GM19372 (cell line): ENCODE results near the gene ITPR1.
A peak's percentile ranks its signal among the peaks of the same experiment; 100 is the strongest.

Experiments used
- ATAC-seq: cut with Tn5 transposase; IDR thresholded peaks from one replicate; pipeline ENCODE4 v1.9.1; 2021; ENCODE audit warnings: mild to moderate bottlenecking, low read depth, moderate library complexity; ENCODE audit not compliant: unreplicated experiment

ITPR1 gene

DNA sequence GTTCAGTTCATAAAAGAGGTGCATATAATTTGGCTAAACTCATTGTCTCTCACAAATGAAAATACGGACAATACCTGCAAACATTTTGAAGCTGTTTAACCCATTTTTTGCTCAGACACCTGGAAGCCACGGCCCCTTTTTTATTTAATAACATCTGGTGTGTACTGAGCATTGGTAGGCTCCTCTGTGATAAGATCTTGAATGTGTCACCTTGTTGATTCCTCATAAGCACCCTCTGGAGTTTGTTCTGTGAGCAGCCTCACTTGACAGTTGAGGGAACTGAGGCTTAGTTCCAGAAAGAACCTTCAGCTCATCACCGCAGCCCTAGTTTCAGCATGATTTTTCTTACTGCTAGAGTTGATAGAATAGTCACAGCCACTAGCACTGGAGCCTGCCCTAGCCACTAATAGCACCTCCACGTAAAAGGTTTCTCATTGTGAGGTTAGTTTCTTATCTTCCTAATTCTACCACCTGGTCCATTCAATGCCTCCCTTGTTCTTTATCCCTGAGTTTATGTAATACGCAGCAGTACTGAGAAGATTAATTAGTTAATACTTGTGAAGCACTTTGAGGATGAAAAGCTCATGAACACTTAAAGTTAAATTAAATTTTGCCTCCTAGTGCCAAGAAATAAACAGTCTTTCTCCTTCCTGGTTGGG lies 71.9 kb downstream of the ITPR1 start:
- ATAC-seq: no peak

DNA sequence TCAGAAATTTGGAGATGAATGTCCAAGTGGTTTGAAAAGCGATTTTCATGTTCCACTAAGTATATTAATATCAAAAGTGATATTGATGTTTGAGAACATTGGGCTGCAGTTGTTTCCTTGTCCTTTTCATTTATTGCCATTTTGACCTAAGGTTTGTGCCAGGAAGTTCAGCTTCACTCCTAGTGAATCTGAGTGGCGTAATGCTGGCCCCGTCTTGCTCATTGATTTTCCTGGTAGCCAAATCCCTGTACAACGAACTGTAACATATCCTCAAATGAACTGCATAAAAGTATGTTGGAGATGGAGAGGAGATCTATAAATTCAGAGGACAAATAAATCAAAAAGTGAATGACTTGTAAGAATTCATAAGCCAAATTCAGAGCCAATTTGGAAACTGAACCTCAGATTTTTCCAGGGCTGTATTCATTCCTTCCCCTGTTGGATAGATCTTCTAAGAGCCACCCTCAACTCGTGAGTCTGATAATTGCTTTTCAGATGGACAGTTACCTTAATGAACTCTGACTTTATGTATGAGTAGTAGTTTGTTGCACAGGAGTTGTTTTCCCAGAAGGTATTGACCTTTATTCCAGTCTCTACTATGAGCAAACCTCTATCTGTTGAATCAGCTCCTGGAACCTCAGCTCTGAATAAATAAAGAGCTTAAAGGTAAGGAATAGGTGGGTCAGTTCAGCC lies 72.8 kb downstream of the ITPR1 start:
- no peak for ATAC-seq

DNA sequence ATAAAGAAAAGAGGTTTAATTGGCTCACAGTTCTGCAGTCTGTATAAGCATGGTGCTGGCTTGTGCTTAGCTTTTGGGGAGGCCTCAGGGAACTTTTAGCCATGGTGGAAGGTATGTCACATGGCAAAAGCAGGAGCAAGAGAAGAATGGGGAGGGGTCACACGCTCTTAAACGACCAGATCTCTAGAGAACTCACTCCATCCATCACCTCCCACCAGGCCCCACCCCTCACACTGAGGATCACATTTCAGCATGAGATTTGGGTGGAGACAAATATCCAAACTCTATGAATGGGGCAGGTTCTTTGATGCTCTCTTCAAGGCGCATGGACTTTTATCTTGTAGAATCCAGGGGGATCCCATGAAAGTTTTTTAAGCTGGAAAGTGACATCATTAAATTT lies 75.7 kb downstream of the ITPR1 start:
- ATAC-seq: no peak

- ATAC-seq: no peak
Measured at GRCh38 chr3:4570840-4571621, 77.9 kb downstream of the ITPR1 start.

DNA sequence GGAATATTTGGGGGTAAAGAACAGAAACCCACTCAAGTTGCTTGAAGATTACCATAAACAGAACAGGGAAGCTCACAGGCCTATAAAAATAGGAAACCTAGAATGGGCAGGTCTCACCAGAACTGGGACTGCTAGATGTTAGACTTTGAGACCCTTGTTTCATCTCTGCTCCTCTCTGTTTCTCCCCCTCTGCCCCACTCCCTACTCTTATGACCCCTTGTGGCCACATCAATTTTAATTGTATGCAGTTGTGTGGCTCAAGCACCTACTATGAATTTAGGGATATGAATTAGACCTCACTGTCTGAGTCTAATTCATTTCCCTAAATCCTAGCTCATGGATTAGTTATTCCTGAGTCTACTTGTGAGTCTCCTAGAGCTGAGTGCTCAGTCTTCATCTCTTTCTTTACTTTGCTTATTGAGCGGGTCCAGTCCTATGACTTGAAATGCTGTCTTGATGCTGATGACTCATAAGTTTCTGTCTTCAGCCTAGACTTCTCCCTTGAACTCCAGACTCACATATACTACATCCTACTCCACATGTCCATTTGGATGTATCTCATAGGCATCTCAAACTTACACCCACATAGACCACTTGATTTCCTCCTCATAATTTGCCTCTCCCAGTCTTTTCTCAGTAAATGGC lies 78.7 kb downstream of the ITPR1 start:
- ATAC-seq: no peak

GRCh38 chr3:4573153-4573552 lies 80.0 kb downstream of the ITPR1 start:
- no peak for ATAC-seq

DNA sequence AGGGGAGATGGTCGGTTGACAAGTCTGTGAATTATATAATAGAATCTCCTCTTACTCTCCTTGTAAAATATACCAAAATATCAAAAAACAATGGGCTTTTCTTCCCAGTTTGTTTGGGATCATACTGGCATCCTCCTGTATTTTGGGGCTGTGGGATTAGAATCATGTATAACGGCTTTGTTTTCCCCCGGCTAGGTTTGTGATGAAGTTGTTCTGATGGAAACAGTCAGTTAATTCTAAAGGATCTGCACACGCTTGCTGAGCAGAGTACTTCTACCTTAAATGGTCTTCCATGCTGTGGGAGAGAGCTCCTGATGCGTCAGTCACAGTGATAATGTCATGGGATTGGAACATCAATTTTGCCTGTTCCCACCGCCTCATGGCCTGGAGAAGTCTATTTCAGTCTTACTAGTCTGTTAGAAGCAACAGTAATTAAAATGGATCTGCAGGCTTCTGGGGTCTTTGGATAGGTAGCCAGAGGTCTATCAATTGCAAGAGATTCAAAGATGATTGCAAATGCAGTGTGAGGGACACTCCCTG lies 81.3 kb downstream of the ITPR1 start:
- ATAC-seq: no peak

- no peak for ATAC-seq
Measured at GRCh38 chr3:4575381-4575780, 82.2 kb downstream of the ITPR1 start.

DNA sequence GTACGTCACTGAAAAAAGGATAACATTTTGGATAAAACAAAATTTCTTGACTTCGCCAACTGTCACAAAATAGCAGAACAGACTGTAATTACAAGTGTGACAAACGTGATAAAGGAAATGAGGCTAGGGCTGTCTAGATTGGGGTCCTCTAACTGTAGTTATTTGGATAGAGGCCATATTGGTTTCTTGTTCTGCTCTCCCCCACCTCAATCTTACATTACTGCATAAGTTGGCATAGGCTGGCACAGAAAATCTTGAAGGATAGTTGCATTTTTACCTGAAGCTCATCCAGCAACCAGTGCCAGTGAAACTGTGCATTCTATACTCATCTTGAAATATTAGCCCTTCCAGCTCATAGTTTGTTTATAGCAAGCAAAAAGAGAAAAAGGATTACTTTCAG lies 84.6 kb downstream of the ITPR1 start:
- ATAC-seq: no peak

- ATAC-seq: no peak
Measured at GRCh38 chr3:4580346-4581123, 87.4 kb downstream of the ITPR1 start.

- no peak for ATAC-seq
Measured at GRCh38 chr3:4581124-4581424, 87.9 kb downstream of the ITPR1 start.

DNA sequence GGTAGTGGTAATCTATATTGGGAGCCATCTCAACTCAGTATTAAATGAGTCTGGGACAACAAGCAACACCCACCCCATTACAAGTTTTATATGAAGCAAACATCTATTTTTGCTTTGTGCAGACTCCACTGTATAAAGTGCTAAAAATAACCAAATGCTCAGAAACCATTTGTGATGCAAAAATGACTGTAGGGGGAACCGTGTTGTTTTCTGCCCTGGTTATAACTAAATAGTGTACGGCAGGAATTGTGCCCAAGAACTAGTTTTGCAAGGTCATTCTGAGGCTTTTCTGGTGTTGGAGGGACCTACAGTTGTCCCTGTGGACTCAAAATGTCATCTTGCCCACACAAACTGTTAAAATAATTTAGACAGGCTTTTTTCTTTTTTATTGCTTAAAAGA lies 88.3 kb downstream of the ITPR1 start:
- ATAC-seq: no peak

DNA sequence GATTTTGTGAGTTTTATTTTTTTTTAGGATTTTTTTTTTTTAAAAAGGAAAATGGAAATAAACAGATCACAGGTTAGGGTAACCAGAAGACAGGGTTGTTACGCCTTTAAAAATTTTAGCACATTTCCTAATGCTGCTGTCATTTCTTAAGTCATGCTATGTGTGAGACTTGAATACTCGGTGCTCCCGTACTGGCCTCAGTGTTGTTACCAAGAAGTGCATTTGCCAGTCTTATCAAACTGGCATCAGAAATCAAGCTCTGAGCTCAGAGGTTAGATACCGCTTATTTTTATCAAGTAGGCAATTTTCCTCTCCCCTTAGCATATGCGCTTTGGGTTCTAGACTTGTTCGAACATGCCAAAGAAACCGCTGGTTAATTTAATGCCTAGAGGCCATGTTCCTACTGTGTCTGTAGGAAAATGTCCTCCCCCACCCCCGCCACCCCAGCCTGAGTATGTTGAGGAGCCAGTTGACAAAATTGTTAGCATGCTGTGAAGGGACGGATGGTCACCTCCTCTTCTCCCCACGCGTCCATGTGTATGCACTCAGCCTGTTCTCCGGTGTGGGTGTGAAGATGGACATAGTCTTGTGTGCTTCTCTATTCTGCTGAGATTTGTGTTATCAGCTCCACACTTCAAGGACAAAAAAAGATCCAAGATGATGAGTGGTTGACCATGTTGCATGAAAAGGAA lies 88.9 kb downstream of the ITPR1 start:
- ATAC-seq: no peak

DNA sequence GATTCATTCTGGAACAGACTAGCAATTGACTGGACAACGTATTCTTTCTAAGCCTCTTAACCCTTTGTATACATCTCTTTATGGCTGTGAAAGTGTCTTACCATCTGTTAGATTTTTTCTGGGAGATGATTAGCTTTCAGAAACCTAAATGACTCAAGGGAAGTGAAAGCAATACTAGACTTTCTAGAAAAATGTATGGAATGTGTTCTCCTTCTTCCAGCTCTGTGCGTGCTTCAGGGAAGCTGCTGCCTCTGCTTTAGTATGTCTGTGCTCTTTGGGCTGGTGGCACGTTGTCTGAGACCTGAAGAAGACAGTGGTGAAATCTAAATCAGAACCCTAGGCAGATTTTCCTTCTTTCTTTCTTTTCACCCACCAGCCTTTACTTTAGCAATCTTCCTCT lies 89.5 kb downstream of the ITPR1 start:
- ATAC-seq: no peak

DNA sequence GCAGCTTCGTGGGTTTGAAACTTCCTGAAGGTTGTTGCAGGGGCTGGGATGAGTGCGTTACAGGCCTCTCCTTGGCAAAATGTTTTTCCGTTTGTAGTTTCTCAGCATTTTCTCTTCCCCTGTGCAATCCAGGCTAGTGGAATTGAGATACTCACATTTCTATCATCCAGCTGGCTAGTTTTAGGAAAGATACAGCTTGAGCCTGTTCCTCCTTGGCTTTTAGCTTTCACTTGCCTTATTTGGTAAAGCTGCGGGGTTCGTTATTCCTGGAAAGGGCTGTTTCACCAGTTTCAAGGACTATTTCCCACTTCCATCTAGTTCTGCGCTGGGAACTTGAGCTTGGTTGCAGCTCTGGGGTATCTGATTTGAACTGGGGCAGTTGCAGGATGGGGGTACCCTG lies 90.3 kb downstream of the ITPR1 start:
- no peak for ATAC-seq

- ATAC-seq: peak; percentile 47
Measured at GRCh38 chr3:4584456-4585249, 91.5 kb downstream of the ITPR1 start.

GRCh38 chr3:4586381-4586780 lies 93.2 kb downstream of the ITPR1 start:
- ATAC-seq: no peak

DNA sequence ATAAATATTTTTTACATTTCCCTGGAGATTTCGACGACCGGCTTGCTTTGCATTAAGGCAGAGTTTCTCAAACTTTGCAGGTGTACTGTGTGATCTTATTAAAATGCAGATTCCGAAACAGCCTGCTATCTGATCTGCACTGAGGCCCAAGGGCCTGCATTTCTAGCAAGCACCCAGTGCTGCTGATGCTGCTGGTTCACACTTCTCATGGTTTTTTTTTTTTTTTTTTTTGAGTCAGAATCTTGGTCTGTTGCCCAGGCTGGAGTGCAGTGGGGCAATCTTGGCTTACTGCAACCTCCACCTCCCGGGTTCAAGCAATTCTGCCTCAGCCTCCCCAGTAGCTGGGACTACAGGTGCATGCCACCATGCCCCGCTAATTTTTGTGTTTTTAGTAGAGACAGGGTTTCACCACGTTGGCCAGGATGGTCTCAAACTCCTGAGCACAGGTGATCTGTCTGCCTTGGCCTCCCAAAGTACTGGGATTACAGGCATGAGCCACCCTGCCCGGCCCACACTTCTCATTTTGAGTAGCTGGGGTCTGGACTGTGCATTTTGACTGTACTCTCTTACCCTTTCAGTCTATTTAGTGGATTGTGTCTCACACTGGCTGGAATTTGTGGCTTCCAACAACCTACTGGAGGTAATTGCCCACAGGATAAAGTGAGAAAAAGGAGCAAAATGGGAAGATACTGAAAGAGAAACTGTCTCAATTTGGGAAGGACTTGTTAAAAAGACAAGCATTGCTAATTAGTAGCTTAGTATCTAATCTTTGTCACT lies 94.1 kb downstream of the ITPR1 start:
- ATAC-seq: no peak

- no peak for ATAC-seq
Measured at GRCh38 chr3:4587838-4588105, 94.6 kb downstream of the ITPR1 start.
